D721Med (cell line): Measurements from ENCODE around the gene MYBPHL.

Experiments used
- DNase-seq: peaks from one replicate; pipeline ENCODE4 v3.0.0; 2011; ENCODE audit warnings: low spot score; ENCODE audit not compliant: insufficient read length
- FAIRE-seq: peaks from 2 replicates; lab custom pipeline; 2011; peaks lifted over from hg19 to GRCh38; lab: Jason Lieb, UNC
- CTCF ChIP-seq: IDR thresholded peaks from 2 replicates; pipeline ENCODE4 v1.5.1; 2012; ENCODE audit warnings: mild to moderate bottlenecking, control low read depth; ENCODE audit not compliant: insufficient read depth; ENCODE audit errors: missing control alignments

Gene MYBPHL

GRCh38 chr1:109272831-109273547, 33.8 kb downstream of the MYBPHL start:
- DNase-seq (no peak), FAIRE-seq (no peak)
- TF ChIP-seq CTCF = no peak

- DNase-seq (no peak), FAIRE-seq (no peak)
- no peak for TF ChIP-seq CTCF
These were observed 34.6 kb downstream of the MYBPHL start for GRCh38 chr1:109272021-109272799.

GRCh38 chr1:109271458-109271857, 35.4 kb downstream of the MYBPHL start:
- no peak for TF ChIP-seq CTCF
- DNase-seq = no peak
- FAIRE-seq = no peak

GRCh38 chr1:109270623-109271317, 36.0 kb downstream of the MYBPHL start:
- DNase-seq = no peak
- FAIRE-seq = no peak
- no peak for TF ChIP-seq CTCF

GRCh38 chr1:109269981-109270622, 36.7 kb downstream of the MYBPHL start:
- DNase-seq (no peak), FAIRE-seq (no peak)
- no peak for TF ChIP-seq CTCF

- TF ChIP-seq CTCF = no peak
- DNase-seq (no peak), FAIRE-seq (no peak)
These were observed 37.4 kb downstream of the MYBPHL start for GRCh38 chr1:109269212-109269980.
